ENCODE measurements around the gene PLD3.

GRCh38 chr19:40358773-40359172 lies 10.3 kb downstream of the PLD3 start:
- TF ChIP-seq CTCF (IDR thresholded peaks at IDR 0.05) (no peak), EP300 (IDR thresholded peaks at IDR 0.05) (no peak), POLR2A (IDR thresholded peaks at IDR 0.05) (no peak), POLR2AphosphoS5 (IDR thresholded peaks at IDR 0.05) (no peak)
